ENCODE results near the gene GNG7. TPM values are rescaled to one million over a fixed set of nuclear protein-coding genes. Genes with fewer than 3 reads are reported as not detected.

Gene GNG7
- total RNA-seq, 1 donor from 2014 or later = 1.8 TPM

DNA sequence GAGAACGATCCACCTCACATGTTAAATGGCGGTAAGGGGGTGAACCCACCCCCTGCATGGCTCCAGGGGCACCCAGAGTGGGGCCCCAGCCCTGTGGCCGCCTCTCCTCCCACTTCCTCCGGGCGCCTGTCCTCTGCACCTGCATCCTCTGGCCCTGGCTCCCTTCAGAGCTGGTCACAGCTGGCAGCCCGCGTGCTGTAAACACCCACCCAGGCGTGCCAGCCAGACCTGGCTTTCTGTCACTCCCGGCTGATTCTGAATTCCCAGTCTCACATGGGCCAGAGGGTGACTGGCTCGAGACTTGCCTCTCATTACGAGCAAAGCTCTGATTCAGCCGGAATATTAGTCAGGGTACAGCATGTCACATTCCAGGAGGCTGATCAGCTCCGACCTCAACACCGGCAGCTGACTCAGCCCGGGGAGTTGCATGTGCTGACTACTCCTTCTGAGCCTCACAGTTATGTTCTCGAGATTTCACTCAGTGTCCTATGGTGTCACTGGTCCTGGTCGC, 75.1 kb downstream of the GNG7 start:
- Histone ChIP-seq H3K4me3 (ENCODE audit: insufficient read depth, low read depth, low read length) (no peak overlapping the region), H3K79me2 (ENCODE audit: insufficient read depth, low read length) (no peaks in the 10 kb centered on the region), H3K9me3 (ENCODE audit: insufficient read depth, low read depth, low read length) (peaks cover 15% of the 10 kb centered on the region), H3K4me2 (ENCODE audit: low read length) (peak overlapping the region; percentile 50), H2AFZ (ENCODE audit: low read depth, low read length) (no peak overlapping the region), H3K36me3 (ENCODE audit: insufficient read depth, low read length) (no peaks in the 10 kb centered on the region), H3K27me3 (ENCODE audit: insufficient read depth, low read length) (no peaks in the 10 kb centered on the region), H3K4me1 (ENCODE audit: insufficient read depth, low read length) (peaks cover 16% of the 10 kb centered on the region), H3K9ac (ENCODE audit: low read length) (peak overlapping the region; percentile 62), H3K27ac (ENCODE audit: low read depth, low read length) (peak overlapping the region; percentile 89), H4K20me1 (ENCODE audit: insufficient read depth, low read length) (no peaks in the 10 kb centered on the region)
- Mint-ChIP-seq H3K9me3 (ENCODE audit: unreplicated experiment) (peaks cover 22% of the 10 kb centered on the region), H3K4me3 (ENCODE audit: unreplicated experiment) (peak overlapping the region; percentile 40), H3K27ac (ENCODE audit: unreplicated experiment) (peak overlapping the region; percentile 100), H3K36me3 (ENCODE audit: low read depth, unreplicated experiment) (peaks cover 3% of the 10 kb centered on the region), H3K27me3 (ENCODE audit: low read depth, unreplicated experiment) (no peaks in the 10 kb centered on the region), H3K4me1 (ENCODE audit: low read depth, unreplicated experiment) (peaks cover 13% of the 10 kb centered on the region)
- peak; percentile 97 for DNase-seq (ENCODE audit: low read depth)
- TF ChIP-seq, protein P1, sequence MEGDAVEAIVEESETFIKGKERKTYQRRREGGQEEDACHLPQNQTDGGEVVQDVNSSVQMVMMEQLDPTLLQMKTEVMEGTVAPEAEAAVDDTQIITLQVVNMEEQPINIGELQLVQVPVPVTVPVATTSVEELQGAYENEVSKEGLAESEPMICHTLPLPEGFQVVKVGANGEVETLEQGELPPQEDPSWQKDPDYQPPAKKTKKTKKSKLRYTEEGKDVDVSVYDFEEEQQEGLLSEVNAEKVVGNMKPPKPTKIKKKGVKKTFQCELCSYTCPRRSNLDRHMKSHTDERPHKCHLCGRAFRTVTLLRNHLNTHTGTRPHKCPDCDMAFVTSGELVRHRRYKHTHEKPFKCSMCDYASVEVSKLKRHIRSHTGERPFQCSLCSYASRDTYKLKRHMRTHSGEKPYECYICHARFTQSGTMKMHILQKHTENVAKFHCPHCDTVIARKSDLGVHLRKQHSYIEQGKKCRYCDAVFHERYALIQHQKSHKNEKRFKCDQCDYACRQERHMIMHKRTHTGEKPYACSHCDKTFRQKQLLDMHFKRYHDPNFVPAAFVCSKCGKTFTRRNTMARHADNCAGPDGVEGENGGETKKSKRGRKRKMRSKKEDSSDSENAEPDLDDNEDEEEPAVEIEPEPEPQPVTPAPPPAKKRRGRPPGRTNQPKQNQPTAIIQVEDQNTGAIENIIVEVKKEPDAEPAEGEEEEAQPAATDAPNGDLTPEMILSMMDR (IDR thresholded peaks at IDR 0.05; ENCODE audit: insufficient read depth, low read depth, low read length) = no peak
- TF ChIP-seq EZH2 (IDR thresholded peaks at IDR 0.05; ENCODE audit: insufficient read depth, low read length) = no peak
- peak; percentile 97 for FAIRE-seq

DNA sequence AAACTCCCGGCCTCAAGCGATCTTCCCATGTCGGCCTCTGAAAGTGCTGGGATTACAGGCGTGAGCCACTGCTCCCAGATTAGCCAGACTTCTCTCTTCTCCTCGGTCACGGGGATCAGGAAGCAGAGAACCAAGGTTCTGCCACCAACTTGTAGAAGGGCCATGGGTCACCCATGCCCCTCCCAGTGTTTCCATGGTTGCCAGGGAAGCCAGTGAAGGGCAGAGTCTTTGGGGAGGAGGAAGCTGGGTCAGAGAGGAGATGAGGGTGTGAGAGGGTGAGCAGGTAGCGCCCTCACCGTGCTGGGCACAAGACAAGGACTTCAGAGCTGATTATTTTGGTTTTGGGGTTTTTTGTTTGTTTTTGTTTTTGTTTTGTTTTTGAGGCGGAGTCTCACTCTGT, 77.1 kb downstream of the GNG7 start:
- Histone ChIP-seq H3K9me3 (ENCODE audit: insufficient read depth, low read depth, low read length) (peaks cover 11% of the 10 kb centered on the region), H3K4me1 (ENCODE audit: insufficient read depth, low read length) (peaks cover 22% of the 10 kb centered on the region), H3K4me3 (ENCODE audit: insufficient read depth, low read depth, low read length) (no peak overlapping the region), H3K9ac (ENCODE audit: low read length) (no peak overlapping the region), H3K4me2 (ENCODE audit: low read length) (no peak overlapping the region), H2AFZ (ENCODE audit: low read depth, low read length) (peak overlapping the region; percentile 5), H3K27me3 (ENCODE audit: insufficient read depth, low read length) (no peaks in the 10 kb centered on the region), H4K20me1 (ENCODE audit: insufficient read depth, low read length) (no peaks in the 10 kb centered on the region), H3K27ac (ENCODE audit: low read depth, low read length) (no peak overlapping the region), H3K36me3 (ENCODE audit: insufficient read depth, low read length) (no peaks in the 10 kb centered on the region), H3K79me2 (ENCODE audit: insufficient read depth, low read length) (no peaks in the 10 kb centered on the region)
- Mint-ChIP-seq H3K27ac (ENCODE audit: unreplicated experiment) (no peak overlapping the region), H3K4me3 (ENCODE audit: unreplicated experiment) (peak overlapping the region; percentile 35), H3K27me3 (ENCODE audit: low read depth, unreplicated experiment) (no peaks in the 10 kb centered on the region), H3K4me1 (ENCODE audit: low read depth, unreplicated experiment) (peaks cover 13% of the 10 kb centered on the region), H3K9me3 (ENCODE audit: unreplicated experiment) (peaks cover 21% of the 10 kb centered on the region), H3K36me3 (ENCODE audit: low read depth, unreplicated experiment) (peaks cover 3% of the 10 kb centered on the region)
- FAIRE-seq = no peak
- TF ChIP-seq EZH2 (IDR thresholded peaks at IDR 0.05; ENCODE audit: insufficient read depth, low read length) = no peak
- TF ChIP-seq, protein P1 (IDR thresholded peaks at IDR 0.05; ENCODE audit: insufficient read depth, low read depth, low read length) = no peak
- no peak for DNase-seq (ENCODE audit: low read depth)

DNA sequence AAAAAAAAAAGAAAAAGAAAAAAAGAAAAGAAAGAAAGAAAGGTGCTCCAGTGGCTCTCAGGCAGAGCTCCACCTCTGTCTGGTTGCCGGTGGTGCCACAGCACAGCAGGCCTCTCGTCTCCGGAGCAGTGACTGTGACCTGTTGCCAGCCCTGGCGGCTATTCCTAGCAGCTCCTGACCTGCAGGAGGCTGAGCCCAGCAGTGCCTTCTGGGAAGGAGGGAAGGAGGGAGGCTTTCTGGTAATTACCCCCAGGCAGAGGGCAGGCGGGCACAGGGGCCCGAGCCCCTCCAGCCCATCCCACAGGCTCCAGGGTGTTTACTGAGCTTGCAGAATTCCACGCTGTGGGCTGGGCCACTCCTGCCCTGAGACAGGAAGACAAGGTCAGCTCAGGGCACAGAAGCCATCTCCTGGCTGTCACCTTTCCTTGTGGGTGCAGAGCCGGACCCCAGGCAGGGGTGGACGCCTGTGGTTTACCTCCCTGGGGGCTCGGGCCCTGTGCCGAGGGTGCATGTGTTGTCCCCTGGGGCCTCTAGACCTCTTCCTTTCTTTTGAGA, 77.9 kb downstream of the GNG7 start:
- Mint-ChIP-seq H3K4me3 (ENCODE audit: unreplicated experiment) (no peak overlapping the region), H3K27ac (ENCODE audit: unreplicated experiment) (no peak overlapping the region), H3K27me3 (ENCODE audit: low read depth, unreplicated experiment) (no peaks in the 10 kb centered on the region), H3K36me3 (ENCODE audit: low read depth, unreplicated experiment) (peaks cover 3% of the 10 kb centered on the region), H3K4me1 (ENCODE audit: low read depth, unreplicated experiment) (peaks cover 13% of the 10 kb centered on the region), H3K9me3 (ENCODE audit: unreplicated experiment) (peaks cover 19% of the 10 kb centered on the region)
- Histone ChIP-seq H3K4me3 (ENCODE audit: insufficient read depth, low read depth, low read length) (no peak overlapping the region), H3K36me3 (ENCODE audit: insufficient read depth, low read length) (no peaks in the 10 kb centered on the region), H3K27ac (ENCODE audit: low read depth, low read length) (no peak overlapping the region), H2AFZ (ENCODE audit: low read depth, low read length) (no peak overlapping the region), H4K20me1 (ENCODE audit: insufficient read depth, low read length) (no peaks in the 10 kb centered on the region), H3K4me2 (ENCODE audit: low read length) (no peak overlapping the region), H3K4me1 (ENCODE audit: insufficient read depth, low read length) (peaks cover 25% of the 10 kb centered on the region), H3K9me3 (ENCODE audit: insufficient read depth, low read depth, low read length) (peaks cover 8% of the 10 kb centered on the region), H3K79me2 (ENCODE audit: insufficient read depth, low read length) (no peaks in the 10 kb centered on the region), H3K27me3 (ENCODE audit: insufficient read depth, low read length) (no peaks in the 10 kb centered on the region), H3K9ac (ENCODE audit: low read length) (no peak overlapping the region)
- FAIRE-seq (no peak), DNase-seq (ENCODE audit: low read depth) (no peak)
- TF ChIP-seq, protein P1 (IDR thresholded peaks at IDR 0.05; ENCODE audit: insufficient read depth, low read depth, low read length) = no peak
- no peak for TF ChIP-seq EZH2 (IDR thresholded peaks at IDR 0.05; ENCODE audit: insufficient read depth, low read length)

Data from astrocyte (in vitro differentiated cells and primary cell).